GM19438 (cell line): ENCODE data around the gene LRRC41.
"Not testable (repeated sequence)": the region's sequence is repeated elsewhere in the genome, so short reads cannot be mapped to it uniquely, and the experiment has no call there.

Experiments
- ATAC-seq: cut with Tn5 transposase; IDR thresholded peaks from one replicate; pipeline ENCODE4 v1.9.1; 2021; ENCODE audit warnings: low read depth; ENCODE audit not compliant: unreplicated experiment

Gene LRRC41, protein sequence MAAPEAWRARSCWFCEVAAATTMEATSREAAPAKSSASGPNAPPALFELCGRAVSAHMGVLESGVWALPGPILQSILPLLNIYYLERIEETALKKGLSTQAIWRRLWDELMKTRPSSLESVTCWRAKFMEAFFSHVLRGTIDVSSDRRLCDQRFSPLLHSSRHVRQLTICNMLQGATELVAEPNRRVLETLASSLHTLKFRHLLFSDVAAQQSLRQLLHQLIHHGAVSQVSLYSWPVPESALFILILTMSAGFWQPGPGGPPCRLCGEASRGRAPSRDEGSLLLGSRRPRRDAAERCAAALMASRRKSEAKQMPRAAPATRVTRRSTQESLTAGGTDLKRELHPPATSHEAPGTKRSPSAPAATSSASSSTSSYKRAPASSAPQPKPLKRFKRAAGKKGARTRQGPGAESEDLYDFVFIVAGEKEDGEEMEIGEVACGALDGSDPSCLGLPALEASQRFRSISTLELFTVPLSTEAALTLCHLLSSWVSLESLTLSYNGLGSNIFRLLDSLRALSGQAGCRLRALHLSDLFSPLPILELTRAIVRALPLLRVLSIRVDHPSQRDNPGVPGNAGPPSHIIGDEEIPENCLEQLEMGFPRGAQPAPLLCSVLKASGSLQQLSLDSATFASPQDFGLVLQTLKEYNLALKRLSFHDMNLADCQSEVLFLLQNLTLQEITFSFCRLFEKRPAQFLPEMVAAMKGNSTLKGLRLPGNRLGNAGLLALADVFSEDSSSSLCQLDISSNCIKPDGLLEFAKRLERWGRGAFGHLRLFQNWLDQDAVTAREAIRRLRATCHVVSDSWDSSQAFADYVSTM

DNA sequence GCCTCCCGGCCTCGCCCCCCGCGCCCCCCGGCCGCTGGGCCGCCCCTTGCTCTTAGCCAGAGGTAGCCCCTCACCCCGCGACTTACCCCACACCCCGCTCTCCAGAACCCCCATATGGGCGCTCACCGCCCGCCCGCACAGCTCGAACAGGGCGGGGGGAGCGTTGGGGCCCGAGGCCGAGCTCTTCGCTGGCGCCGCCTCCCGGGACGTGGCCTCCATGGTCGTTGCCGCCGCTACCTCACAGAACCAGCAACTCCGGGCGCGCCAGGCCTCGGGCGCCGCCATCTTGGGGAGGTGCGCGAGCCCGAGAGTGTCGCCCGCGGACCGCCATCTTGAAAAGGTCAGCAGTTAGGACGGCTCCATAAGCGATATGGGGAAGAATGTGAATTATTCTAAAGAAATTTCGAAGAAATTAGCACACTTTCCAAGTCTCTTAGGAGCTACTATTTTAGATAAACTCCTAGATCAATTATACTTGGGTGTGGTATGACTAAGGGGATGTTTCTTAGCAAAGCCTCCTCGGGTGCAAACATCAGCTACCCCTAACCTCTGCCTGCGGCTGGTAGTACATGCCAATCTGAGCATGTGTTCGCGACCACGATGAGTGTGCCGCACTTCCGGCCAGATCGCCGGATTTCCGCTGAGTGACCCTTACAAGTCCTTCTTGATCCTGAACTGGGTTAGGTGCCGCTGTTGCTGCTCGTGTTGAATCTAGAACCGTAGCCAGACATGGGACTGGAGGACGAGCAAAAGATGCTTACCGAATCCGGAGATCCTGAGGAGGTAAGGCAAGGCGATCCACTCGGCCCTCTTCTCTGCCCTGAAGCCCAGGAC, at the start of gene LRRC41, which contains the start of gene UQCRH:
TSS of gene LRRC41 (minus strand) at position 579 of the 834 bp plus-strand sequence. CDS start at position 285, 294 bp downstream.
TSS of gene UQCRH (plus strand) at position 661 of the 834 bp plus-strand sequence. CDS start at position 730, 69 bp downstream.
- peak; percentile 65 for ATAC-seq

DNA sequence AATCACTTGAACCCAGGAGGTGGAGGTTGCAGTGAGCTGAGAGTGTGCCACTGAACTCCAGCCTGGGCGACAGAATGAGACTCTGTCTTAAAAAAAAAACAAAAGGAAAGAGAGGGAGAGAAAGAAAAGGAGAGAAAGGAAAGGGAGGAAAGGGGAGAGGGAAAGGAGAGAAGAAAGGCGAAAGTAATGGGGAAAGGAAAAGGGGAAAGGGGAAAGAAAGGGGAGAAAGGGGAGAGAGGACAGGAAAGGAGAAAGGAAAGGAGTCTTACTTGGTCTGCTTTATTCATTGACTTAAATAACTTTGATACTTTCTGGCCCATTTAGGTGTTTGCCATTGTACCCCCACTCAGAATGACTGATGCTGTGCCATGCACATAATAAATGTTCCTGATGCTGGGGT, 48.9 kb upstream of the LRRC41 start:
- ATAC-seq = no peak

DNA sequence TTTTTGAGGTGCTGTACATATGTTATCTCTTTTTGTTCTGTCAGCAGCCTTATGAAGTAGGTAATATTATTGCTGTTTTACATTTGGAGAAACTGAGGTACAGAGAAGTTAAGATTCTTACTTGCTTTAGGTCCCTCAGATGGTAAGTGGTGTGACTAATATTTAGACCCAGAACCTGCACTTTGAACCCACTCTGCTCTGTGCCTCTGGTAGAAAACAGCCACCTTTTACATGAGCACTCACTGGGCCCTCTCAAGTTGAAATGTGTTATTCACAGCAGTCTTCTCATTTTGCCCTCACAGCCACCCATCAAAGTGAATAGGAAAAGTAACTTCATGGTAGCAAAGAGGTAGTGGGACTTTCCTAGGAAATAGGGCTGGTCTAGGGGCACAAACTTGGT, 41.9 kb upstream of the LRRC41 start:
- no peak for ATAC-seq

DNA sequence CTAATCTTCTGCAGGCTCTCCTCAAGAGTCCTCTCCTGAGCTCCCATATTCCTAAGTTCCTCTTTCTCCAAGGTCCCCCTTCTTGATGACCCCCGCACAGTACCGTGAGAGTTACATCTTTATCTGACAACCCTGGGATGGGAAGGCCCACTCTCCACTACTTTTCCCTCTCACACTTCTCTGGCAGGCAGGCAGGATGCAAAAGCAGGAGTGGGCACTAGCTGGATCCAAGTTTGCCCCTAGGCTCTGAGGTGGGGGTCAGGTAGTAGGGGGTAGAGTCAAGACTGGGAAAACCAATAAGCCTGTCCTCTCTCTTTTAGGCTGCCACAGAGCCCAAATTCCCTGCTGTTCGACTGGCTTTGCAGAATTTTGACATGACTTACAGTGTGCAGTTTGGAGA, 41.1 kb upstream of the LRRC41 start:
- ATAC-seq = no peak

DNA sequence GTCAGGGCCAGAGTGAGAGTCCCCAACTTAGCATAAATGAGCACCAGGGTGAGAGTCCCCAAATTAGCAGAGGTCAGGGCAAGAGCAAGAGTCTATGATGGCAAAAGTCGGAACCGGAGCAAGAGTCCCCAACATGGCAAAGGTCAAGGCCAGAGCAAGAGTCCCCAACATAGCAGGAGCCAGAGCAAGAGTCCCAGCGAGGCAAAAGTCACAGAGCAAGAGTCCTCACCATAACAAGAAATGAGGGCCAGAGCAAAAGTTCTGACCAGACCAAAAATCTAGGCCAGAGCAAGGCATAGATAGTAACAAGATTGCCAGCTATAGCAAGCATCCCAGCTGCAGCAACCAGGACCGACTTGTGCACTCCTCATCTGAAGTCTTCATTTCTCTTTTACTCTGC, 40.3 kb upstream of the LRRC41 start:
- no peak for ATAC-seq

DNA sequence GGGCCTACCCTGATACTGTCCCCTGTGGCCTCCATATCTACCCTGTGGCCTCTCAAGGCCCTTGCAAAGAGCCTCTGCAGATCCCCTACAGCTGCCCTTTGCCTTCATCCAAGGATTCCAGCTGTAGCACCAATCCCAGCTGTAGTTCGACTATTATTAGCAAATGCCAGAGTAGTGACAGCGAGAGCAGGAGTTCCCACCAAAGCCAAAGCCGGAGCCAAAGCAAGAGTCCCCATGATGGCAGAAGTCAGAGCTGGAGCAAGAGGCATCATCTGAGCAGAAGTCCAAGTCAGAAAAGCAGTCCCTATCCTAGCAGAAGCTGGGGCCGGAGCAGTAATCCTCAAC, 39.9 kb upstream of the LRRC41 start:
- ATAC-seq = no peak

DNA sequence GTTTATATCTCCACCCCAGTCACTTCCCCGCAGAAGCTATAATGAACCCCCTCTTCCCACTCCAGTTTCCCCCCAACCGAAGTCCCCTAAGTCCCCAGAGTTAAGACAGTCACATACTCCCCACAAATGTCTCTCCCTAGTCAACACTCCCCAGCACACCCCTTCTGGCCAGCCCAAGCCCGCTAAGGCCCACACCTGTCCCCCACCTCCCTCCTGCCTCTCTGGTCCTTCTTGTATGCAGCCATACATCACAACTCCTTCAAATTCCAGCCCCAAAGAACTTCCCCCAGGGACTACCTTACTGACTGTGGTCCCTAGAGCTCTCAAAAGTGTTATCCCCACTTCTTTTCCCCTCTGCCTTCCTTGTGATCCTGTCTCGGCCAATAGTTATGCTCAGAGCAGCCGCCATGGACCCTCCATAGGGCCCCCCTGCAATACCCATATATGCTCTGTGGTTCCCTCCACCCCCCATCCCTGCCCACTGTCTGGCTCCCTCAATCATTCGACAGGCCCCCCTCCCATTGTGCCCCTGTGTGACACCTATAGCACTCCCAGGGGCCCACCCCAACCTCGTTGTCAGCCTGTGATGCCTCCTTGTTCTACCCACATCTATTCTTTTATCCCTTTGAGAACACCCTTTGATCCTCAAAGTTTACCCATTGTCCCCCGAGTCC, 39.4 kb upstream of the LRRC41 start:
- ATAC-seq = no peak

DNA sequence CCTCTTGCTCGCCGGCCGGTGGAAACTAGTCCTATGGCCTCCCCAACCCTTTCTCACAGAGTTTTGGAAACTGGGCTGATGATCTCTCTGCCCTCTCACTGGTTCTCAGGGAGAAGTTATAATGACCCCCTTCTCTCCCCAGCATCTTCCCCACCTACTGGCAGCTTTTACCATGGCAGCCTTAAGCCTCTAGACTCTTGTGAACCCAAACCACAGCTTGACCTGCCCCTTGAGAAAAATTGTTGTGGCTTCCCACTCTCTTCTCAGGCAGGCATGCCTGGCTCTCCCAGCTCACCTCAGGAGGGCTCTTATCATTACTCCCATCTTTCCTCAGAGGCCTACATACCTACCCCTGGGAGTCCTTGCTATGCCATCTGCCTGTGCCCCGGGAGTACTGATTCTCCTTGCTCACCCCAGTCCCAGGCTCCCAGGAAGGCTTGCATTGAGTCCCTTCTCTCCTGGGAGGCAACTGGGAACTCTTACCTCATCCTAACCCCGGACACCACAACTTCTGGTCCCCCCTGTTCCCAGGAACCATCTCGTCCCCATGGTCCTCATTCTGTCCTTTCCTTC, 38.8 kb upstream of the LRRC41 start:
- no peak for ATAC-seq

DNA sequence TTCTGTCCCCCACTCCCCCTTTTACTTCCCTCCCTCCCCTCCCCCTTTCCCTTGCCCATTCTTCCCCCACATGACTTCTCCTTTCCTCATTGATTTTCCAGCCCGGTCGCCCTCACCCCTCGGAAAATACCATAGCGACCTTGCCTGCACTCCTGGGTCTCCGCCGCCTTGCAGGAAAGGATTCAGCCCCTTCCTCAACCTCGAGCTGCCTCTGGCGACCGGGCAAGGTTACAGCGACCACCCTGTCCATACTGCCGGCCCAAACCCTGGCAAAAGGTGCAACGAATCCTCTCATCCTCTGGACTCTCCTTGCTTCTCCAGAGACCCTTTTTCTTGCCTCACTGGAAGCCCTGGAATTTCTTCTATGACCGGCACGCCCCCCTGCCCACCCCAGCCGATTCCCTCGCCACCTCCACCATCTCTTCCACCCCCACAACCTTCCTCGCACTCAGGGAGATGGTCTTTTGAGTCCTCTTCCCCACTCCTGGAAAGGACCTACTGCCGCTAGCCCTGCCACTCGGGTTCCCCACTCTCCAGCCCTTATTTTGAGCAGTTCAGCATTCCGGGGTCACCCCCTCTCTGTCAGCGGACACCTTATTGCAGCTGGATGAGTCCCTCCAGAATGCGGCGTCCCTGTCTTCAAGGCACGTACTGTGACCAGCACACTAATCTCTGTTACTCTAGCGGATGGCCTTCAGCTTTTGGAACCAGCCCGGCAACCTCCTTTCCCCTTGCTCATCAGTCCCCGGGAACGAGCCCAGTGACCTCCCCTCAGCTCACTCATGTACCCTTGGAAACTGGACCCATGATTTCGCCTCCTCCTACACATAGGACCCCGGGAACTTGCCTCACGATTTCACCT, 38.0 kb upstream of the LRRC41 start:
- no peak for ATAC-seq

DNA sequence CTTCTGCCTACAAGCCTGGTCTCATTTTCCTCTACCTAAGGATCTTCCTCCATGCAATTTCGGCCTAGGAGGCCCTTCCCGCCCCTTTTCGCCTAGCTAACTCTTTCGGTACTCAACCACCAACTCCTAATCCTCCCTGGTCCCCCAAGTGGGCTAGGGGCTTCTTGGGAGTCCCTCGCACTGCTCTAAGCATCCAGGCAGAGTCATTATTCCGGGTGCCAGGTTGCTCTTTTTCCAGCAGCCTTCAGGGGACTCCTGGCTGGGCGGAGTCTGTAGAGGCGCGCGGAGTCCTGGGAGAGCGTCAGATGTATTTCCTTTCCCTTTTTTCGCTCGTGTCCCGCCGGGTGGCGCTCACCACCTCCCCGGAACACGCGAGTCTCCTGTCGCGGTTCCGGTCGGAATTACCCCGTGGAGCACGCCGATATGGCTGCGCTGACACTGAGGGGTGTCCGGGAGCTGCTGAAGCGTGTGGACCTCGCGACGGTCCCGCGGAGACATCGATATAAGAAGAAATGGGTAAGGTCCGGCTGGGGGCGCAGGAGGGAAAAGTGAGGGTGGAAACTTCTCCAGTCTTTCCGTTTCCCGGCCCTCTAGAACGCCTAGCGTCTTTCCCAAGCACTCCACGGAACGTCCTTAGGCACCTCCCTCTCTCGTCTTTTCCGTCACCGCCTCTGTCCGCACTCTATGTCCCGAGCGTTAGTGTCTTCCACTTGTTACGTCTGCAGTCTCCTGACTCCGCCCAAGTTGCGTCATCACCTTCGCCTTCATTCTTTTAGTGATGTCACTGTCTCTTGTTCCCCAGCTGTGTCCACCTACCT, 37.2 kb upstream of the LRRC41 start, which contains the start of gene NSUN4:
TSS of gene NSUN4 (plus strand) at position 404 of the 818 bp plus-strand sequence. CDS start at position 424, 20 bp downstream.
- ATAC-seq = peak; percentile 84

DNA sequence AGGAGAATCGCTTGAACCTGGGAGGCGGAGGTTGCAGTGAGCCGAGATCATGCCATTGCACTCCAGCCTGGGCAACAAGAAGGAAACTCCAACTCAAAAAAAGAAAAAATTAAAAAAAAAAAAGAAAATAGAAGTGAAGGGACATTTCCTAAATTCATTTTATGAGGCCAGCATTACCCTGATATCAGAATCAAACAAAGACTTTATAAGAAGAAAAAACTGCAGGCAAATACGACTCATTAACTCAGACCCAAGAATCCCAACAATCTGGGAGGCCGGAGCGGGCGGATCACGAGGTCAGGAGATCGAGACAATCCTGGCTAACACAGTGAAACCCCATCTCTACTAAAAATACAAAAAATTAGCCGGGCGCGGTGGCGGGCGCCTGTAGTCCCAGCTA, 34.0 kb upstream of the LRRC41 start:
- not testable (repeated sequence) for ATAC-seq

DNA sequence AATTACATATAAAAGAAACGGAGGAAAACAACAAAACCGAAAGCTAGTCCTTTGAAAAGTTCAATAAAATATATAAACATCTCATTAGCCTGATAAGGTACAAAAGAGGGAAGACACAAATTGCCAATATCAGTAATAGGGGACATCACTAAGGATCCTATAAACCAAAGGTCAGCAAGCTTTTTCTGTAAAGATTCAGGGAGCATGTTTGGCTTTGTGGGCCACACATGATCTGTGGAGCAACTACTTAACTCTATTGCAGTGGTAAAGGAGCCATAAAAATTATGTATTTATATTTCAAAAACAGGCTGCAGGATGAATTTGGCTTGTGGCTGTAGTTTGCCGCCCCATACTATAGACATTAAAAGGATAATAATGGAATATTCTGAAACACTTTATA, 31.7 kb upstream of the LRRC41 start:
- ATAC-seq = no peak

DNA sequence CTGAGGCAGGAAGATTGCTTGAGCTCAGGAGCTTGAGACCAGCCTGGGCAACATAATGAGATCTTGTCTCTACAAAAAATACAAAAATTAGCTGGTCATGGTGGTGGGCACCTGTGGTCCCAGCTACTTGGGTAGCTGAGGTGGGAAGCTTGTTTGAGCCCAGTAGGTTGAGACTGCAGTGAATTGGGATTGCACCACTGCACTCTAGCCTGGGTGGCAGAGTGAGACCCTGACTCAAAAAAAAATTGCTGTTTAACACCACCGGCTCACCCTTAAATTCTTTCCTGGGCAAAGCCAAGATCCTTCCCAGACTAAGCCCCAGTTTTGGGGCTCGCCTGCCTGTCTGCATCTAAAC, 30.6 kb upstream of the LRRC41 start:
- no peak for ATAC-seq

DNA sequence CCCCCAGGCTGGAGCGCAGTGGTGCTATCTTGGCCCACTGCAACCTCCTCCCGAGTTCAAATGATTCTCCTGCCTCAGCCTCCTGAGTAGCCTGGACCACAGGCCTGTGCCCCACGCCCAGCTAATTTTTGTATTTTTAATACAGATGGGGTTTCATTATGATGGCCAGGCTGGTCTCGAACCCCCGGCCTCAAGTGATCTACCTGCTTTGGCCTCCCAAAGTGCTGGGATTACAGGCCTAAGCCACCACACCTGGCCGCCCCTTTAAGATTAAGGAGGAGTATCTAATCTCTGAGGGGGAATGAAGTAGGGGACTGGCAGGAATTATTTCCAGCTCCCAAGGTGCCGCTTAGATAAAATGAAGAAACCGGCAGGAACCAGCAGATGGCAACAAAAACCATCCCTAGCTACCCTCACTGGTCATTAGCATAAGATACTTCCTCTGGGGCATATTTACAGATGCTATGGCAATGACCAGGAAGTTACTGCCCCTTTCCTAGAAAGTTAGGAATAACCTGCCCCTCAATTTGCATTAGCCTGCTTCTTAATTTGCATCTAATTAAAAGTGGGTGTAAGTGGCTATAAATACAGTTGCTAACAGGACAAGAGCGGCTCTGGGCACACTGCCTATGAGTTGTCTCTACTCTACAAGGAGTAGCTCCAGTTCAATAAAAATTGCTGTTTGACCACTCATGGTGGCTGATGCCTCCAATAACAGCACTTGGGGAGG, 30.0 kb upstream of the LRRC41 start:
- peak; percentile 43 for ATAC-seq

DNA sequence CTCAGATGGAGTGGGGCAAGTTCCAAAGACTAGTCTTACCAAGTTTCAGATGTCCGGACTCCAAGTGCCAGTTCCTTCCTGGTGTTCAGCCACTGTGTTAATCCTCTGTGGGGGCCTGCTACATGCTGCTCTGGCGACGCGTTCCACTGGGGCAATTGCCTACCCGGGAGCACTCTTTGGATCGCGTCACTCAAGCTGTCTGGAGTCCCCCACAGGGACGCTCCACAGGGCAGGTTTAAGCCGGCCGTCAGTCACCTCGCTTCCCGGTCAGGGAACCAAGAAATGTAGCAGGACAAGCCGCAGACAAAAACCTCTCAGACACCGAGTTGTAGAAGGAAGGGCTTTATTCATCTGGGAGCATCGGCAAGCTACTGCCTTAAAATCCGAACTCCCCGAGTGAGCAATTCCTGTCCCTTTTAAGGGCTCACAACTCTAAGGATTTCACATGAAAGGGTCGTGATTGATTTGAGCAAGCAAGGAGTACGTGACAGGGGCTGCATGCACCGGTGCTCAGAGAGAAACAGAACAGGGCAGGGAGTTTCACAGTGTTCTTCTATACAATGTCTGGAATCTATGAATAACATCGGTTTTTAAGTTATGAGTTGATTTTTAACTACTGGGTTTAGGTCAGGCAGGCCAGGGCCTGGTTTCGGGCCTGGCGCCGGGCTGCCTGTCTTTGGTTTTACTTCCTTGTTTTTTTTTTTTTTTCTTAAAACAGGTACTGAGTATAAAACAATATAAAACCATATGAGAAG, 28.5 kb upstream of the LRRC41 start:
- ATAC-seq = peak; percentile 40

DNA sequence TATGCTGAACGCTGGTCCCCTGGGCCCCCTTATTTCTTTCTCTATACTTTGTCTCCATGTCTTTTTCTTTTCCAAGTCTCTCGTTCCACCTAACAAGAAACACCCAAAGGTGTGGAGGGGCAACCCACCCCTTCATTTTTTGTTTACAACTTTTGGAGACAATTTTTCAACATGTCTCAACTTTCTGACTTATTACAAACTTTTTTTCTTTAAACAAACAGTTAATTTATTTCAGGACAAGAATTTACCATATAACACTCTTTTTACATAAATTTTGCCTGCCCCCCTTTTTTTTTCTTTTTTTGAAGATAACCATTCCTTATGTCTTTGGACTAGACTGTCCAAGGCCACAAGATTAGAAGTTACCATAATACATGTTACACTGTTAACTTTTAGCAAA, 27.0 kb upstream of the LRRC41 start:
- not testable (repeated sequence) for ATAC-seq

DNA sequence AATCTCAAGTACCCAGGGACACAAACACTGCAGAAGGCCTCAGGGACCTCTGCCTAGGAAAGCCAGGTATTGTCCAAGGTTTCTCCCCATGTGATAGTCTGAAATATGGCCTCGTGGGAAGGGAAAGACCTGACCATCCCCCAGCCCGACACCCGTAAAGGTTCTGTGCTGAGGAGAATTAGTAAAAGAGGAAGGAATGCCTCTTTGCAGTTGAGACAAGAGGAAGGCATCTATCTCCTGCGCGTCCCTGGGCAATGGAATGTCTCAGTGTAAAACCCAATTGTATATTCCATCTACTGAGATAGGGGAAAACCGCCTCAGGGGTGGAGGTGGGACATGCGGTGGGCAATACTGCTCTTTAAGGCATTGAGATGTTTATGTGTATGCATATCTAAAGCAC, 26.4 kb upstream of the LRRC41 start:
- not testable (repeated sequence) for ATAC-seq
